ENCODE measurements around the gene NCKAP5. TPM values are rescaled to one million over a fixed set of nuclear protein-coding genes. Genes with fewer than 3 reads are reported as not detected.

NCKAP5 gene
- total RNA-seq, 4 donors from 2014 or later = 0.03 to 0.55 (median 0.33) TPM

DNA sequence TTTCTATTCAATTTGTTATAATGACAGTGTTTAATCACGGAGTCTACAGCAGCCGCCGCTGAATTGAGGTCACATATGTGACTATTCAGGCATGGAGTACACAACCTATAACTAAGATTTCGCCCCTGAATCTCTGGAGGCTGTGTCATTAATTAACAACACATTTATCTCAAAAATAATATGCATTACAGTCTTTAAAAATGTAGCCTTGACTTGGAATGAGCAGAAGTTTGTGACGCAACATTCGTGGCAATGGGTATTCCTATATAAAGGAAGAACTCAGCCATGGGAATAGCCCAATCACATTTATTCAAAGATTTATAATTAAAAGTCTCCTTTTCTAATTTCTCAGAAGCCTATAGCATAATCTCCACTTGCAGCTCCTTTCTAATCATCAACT lies 837.7 kb downstream of the NCKAP5 start:
- no peaks in the 10 kb centered on the region for H3K4me1 ChIP-seq
- in situ Hi-C loops (cut with MboI; ENCODE audit: low sequenced_read_pairs in 4 of 4) (no loop called here), intact Hi-C loops (cut with DNase I; ENCODE audit: low total_unique reads) (no loop called here)
- no peaks in the 10 kb centered on the region for H3K27me3 ChIP-seq
- no peak for TF ChIP-seq POLR2A (IDR thresholded peaks at IDR 0.05)
- TF ChIP-seq, protein P1, sequence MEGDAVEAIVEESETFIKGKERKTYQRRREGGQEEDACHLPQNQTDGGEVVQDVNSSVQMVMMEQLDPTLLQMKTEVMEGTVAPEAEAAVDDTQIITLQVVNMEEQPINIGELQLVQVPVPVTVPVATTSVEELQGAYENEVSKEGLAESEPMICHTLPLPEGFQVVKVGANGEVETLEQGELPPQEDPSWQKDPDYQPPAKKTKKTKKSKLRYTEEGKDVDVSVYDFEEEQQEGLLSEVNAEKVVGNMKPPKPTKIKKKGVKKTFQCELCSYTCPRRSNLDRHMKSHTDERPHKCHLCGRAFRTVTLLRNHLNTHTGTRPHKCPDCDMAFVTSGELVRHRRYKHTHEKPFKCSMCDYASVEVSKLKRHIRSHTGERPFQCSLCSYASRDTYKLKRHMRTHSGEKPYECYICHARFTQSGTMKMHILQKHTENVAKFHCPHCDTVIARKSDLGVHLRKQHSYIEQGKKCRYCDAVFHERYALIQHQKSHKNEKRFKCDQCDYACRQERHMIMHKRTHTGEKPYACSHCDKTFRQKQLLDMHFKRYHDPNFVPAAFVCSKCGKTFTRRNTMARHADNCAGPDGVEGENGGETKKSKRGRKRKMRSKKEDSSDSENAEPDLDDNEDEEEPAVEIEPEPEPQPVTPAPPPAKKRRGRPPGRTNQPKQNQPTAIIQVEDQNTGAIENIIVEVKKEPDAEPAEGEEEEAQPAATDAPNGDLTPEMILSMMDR (IDR thresholded peaks at IDR 0.05 in 4 of 5, conservative IDR thresholded peaks at IDR 0.05 in 1 of 5) = no peak
- ATAC-seq (no peak), DNase-seq (no peak)
- H3K9me3 ChIP-seq = no peaks in the 10 kb centered on the region
- H3K36me3 ChIP-seq = no peaks in the 10 kb centered on the region
- H3K4me3 ChIP-seq = no peak overlapping the region
- H3K27ac ChIP-seq = no peak overlapping the region

DNA sequence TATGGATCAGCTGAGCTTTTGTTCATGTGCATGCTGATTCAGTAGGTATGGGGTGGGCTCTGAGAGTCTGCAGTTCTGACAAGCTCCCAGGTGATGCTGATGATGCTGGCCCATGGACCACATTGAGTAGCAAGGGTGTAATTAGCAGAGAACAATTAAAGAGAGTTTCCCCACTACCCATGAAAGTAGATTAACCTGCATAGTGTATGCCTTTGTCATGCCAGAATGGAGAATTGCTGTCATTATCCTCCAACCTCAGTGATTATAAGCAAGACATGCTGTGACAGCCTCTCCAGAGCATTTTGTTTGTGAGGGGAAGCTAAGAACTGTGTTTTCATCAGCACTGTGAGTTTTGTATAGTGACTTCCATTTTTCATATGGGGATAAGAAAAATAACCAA lies 838.7 kb downstream of the NCKAP5 start:
- ATAC-seq = no peak
- in situ Hi-C loops (cut with MboI; ENCODE audit: low sequenced_read_pairs in 4 of 4) (no loop called here), intact Hi-C loops (cut with DNase I; ENCODE audit: low total_unique reads) (no loop called here)
- no peak overlapping the region for H3K27ac ChIP-seq
- H3K4me1 ChIP-seq = no peaks in the 10 kb centered on the region
- H3K9me3 ChIP-seq = no peaks in the 10 kb centered on the region
- TF ChIP-seq, protein P1 (IDR thresholded peaks at IDR 0.05 in 4 of 5, conservative IDR thresholded peaks at IDR 0.05 in 1 of 5) = no peak
- no peak overlapping the region for H3K4me3 ChIP-seq
- H3K27me3 ChIP-seq = no peaks in the 10 kb centered on the region
- H3K36me3 ChIP-seq = no peaks in the 10 kb centered on the region
- DNase-seq = no peak

DNA sequence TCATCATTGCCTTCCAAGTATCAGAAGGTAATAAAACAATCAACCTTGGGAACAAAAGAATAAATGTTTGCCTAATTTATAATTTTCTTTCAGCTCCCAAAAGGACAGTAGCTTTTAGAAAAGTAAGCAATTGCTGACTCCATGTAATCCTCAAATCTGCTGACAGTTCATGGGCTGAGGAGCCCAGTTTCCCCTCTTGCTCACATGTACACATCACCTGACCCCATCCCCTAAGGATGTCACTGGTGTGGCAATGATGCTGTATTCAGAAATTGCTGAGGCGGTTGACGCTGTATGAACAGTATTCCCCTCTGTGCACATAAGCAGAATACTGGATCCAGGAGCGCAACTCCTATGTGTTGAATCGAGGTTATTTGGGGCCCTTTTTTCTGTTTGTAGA lies 842.1 kb downstream of the NCKAP5 start:
- H3K4me3 ChIP-seq = no peak overlapping the region
- H3K9me3 ChIP-seq = no peaks in the 10 kb centered on the region
- in situ Hi-C loops (cut with MboI; ENCODE audit: low sequenced_read_pairs in 4 of 4) (no loop called here), intact Hi-C loops (cut with DNase I; ENCODE audit: low total_unique reads) (no loop called here)
- no peaks in the 10 kb centered on the region for H3K4me1 ChIP-seq
- no peaks in the 10 kb centered on the region for H3K27me3 ChIP-seq
- DNase-seq = no peak
- no peak for TF ChIP-seq POLR2A (IDR thresholded peaks at IDR 0.05)
- TF ChIP-seq, protein P1 (IDR thresholded peaks at IDR 0.05 in 4 of 5, conservative IDR thresholded peaks at IDR 0.05 in 1 of 5) = no peak
- ATAC-seq = no peak
- H3K27ac ChIP-seq = no peak overlapping the region
- H3K36me3 ChIP-seq = no peaks in the 10 kb centered on the region

DNA sequence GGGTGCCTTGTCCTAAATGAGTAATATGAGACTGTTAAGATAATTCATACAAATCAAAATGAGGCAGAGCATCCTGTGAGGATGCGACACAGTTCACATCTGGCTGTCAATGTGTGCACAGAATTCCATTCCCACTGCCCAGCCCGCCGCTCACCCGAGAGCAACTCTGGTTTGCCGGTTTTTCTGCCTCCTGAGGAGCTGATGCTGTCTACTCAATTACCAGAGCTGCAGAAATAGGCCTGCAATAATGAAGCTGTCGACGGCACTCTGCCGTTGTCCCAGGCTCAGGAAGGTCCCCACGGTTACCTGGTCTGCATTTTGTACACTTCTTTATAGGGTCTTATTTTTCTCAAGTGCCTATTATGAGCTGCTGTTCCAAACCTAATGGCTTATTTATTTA lies 842.5 kb downstream of the NCKAP5 start:
- H3K36me3 ChIP-seq = no peaks in the 10 kb centered on the region
- DNase-seq = no peak
- in situ Hi-C loops (cut with MboI; ENCODE audit: low sequenced_read_pairs in 4 of 4) = no loop called here
- H3K27ac ChIP-seq = no peak overlapping the region
- H3K9me3 ChIP-seq = no peaks in the 10 kb centered on the region
- no peaks in the 10 kb centered on the region for H3K27me3 ChIP-seq
- no peak for ATAC-seq
- TF ChIP-seq POLR2A (IDR thresholded peaks at IDR 0.05) = no peak
- TF ChIP-seq, protein P1 (IDR thresholded peaks at IDR 0.05 in 4 of 5, conservative IDR thresholded peaks at IDR 0.05 in 1 of 5) = no peak
- no peaks in the 10 kb centered on the region for H3K4me1 ChIP-seq
- H3K4me3 ChIP-seq = no peak overlapping the region
- intact Hi-C loops (cut with DNase I; ENCODE audit: low total_unique reads) = no loop called here

DNA sequence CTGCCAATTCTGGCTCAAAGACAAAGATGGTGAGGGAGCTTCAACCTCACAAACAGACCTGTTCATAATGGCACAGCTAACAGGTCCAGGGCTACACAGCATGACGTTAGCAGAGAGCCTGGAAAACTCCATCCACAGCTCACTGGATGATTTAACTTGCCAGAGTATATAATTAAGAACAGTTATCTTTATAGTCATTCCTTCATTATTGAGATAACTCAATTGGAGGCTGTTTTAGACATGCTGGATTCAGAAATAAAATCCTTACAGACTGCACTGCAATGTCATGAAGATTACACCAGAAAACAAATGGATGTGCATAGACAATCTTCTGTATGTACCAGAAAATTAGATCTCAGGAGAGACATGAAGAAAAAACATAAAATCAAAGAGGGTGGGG lies 843.1 kb downstream of the NCKAP5 start:
- Histone ChIP-seq H3K27ac (no peak overlapping the region), H3K36me3 (no peaks in the 10 kb centered on the region), H3K4me1 (no peaks in the 10 kb centered on the region), H3K27me3 (no peaks in the 10 kb centered on the region), H3K9me3 (no peaks in the 10 kb centered on the region), H3K4me3 (no peak overlapping the region)
- DNase-seq (no peak), ATAC-seq (no peak)
- in situ Hi-C loops (cut with MboI; ENCODE audit: low sequenced_read_pairs in 4 of 4) (no loop called here), intact Hi-C loops (cut with DNase I; ENCODE audit: low total_unique reads) (no loop called here)
- TF ChIP-seq POLR2A (IDR thresholded peaks at IDR 0.05) = no peak
- TF ChIP-seq, protein P1 (IDR thresholded peaks at IDR 0.05 in 4 of 5, conservative IDR thresholded peaks at IDR 0.05 in 1 of 5) = no peak
